GM13976 (cell line): ENCODE measurements around the gene TRIM36.

Experiments
- DNase-seq: peaks from one replicate; pipeline ENCODE4 v3.0.0; 2012; ENCODE audit warnings: low spot score
- CTCF ChIP-seq: IDR thresholded peaks from 2 replicates; pipeline ENCODE4 v1.5.1; 2012; ENCODE audit warnings: borderline replicate concordance, mild to moderate bottlenecking; ENCODE audit not compliant: insufficient read depth; ENCODE audit errors: extremely low read depth, missing control alignments, control extremely low read depth
- in situ Hi-C: fragments of 300-500 bp; cut with MboI; formaldehyde crosslinking; loops from one replicate; pipeline ENCODE4 v1.12.0; 2022; ENCODE audit warnings: low sequenced_read_pairs, mixed read lengths, inconsistent platforms; ENCODE audit not compliant: unreplicated experiment

The TRIM36 gene

DNA sequence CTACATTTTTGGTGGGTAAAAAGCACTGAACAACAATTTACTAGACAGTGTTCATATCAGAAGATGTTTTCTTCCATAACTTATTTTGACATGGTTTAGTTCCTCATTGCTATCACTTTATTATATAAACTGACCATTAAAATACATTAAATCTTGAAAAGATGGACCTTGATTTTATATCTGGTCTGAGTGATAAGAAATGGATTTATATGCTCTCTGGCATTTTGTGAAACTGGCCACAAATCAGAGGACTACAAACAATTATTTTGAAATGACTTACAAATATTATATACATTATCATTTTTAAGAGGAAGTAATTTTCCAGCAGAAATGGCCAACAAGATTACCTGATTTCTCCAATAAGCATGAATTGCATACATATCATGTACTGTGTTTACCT is 23.6 kb upstream of the TRIM36 start:
- no peak for DNase-seq
- no peak for TF ChIP-seq CTCF
- in situ Hi-C loops: no loop called here

GRCh38 chr5:115192098-115192497 is 22.4 kb upstream of the TRIM36 start:
- DNase-seq: no peak
- in situ Hi-C loops: no loop called here
- no peak for TF ChIP-seq CTCF

GRCh38 chr5:115191474-115192031 is 21.8 kb upstream of the TRIM36 start:
- no peak for DNase-seq
- no peak for TF ChIP-seq CTCF
- in situ Hi-C loops: no loop called here

DNA sequence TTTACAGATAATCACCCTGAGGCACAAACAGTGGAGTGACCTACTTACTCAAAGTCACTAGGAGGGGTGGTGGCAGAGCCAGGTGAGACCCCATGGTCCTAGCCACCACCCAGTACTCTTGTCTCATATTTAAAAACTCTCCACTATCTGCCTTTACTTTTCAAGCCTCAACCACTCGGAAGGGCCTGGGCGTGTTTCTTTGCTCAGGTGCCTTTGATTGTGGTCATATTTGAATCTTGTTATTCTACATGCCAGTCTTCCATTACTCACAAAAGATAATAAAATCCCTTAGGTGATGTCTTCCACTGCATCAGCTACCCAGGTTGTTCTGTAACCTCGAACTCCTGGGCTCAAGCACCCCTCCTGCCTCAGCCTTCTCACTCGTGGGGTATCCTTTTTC is 20.7 kb upstream of the TRIM36 start:
- no peak for TF ChIP-seq CTCF
- DNase-seq: no peak
- in situ Hi-C loops: no loop called here

DNA sequence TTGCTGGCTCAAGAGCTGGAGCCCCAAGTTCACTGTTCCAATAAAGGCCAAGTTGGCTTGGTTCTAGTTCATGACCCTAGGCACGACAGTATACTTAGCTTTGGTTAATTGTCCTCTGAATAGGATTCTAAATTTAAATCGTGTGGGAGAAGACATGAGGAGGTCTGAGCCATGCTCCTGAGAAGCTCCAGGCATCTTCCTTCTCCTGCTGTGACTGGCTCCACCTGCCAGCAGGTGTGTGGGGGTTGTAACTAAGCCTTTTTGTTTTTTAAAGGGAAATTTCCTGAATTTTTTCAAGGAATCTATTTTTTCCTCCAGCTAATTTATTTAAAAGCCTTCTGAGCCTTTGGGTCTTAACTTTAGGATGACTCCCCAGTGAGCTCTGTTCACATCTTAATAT is 20.2 kb upstream of the TRIM36 start:
- in situ Hi-C loops: no loop called here
- no peak for DNase-seq
- no peak for TF ChIP-seq CTCF

- in situ Hi-C loops: no loop called here
- no peak for TF ChIP-seq CTCF
- no peak for DNase-seq
Measured at GRCh38 chr5:115186794-115187193, 17.1 kb upstream of the TRIM36 start.

DNA sequence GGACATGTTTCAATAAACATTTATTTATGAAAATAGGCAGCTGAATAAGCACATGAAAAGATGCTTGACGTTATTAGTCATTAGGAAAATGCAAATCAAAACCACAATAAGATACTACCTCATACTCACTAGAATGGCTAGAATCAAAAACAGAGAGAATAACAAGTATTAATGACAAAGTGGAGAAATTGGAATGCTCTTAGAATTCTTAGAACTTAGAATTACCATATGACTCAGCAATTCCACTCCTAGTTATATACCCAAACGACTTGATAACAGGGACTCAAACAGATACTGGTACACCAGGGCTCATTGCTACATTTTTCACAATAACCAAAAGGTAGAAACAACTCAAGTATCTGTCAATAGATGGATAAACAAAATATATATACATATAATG is 15.1 kb upstream of the TRIM36 start:
- in situ Hi-C loops: no loop called here
- TF ChIP-seq CTCF: no peak
- no peak for DNase-seq
